PFSK-1 (cell line): Measurements from ENCODE around the gene MIOS.

Experiments
- POLR2AphosphoS5 ChIP-seq: IDR thresholded peaks from 2 replicates; pipeline ENCODE4 v1.6.1; 2012; ENCODE audit warnings: low read depth, mild to moderate bottlenecking, control low read depth, low read length, moderate library complexity
- TAF1 ChIP-seq: IDR thresholded peaks from 2 replicates; pipeline ENCODE4 v1.6.1; 2012; ENCODE audit warnings: low read length, control low read depth, borderline replicate concordance; ENCODE audit not compliant: insufficient read depth
- TF ChIP-seq, protein P1 (sequence below), 2 experiments: IDR thresholded peaks; 2 replicates each; pipeline versions ENCODE4 v1.6.1 to v1.8.0; 2011 to 2012; ENCODE audit warnings: low read depth in 2 of 2, low read length in 2 of 2, control low read depth in 1 of 2, inconsistent platforms in 1 of 2, mild to moderate bottlenecking in 1 of 2, moderate library complexity in 1 of 2; ENCODE audit not compliant: insufficient read depth in 1 of 2

DNA sequence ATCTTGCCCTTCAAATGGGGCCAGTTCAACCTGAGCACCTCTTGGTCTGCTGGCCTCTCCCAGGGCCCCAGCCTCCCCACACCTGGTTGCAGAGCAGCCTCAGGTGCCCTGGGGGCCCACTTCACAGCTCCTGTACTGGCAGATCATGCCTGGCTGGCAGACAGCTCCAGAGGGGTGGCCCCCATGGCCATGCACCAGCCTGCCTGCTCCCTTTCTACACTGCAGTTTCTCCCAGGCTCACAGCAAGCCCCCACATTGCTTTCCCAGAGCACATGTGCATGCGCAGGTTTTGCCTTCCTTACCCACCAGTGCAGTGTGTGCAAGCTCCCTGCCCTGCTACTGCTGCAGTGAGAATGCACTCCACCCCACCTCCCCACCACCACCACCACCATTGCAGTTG, 9.8 kb upstream of the MIOS start:
- no peak for TF ChIP-seq POLR2AphosphoS5
- TF ChIP-seq, protein P1, sequence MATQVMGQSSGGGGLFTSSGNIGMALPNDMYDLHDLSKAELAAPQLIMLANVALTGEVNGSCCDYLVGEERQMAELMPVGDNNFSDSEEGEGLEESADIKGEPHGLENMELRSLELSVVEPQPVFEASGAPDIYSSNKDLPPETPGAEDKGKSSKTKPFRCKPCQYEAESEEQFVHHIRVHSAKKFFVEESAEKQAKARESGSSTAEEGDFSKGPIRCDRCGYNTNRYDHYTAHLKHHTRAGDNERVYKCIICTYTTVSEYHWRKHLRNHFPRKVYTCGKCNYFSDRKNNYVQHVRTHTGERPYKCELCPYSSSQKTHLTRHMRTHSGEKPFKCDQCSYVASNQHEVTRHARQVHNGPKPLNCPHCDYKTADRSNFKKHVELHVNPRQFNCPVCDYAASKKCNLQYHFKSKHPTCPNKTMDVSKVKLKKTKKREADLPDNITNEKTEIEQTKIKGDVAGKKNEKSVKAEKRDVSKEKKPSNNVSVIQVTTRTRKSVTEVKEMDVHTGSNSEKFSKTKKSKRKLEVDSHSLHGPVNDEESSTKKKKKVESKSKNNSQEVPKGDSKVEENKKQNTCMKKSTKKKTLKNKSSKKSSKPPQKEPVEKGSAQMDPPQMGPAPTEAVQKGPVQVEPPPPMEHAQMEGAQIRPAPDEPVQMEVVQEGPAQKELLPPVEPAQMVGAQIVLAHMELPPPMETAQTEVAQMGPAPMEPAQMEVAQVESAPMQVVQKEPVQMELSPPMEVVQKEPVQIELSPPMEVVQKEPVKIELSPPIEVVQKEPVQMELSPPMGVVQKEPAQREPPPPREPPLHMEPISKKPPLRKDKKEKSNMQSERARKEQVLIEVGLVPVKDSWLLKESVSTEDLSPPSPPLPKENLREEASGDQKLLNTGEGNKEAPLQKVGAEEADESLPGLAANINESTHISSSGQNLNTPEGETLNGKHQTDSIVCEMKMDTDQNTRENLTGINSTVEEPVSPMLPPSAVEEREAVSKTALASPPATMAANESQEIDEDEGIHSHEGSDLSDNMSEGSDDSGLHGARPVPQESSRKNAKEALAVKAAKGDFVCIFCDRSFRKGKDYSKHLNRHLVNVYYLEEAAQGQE (IDR thresholded peaks at IDR 0.05; ENCODE audit: insufficient read depth in 1 of 2, low read depth in 2 of 2, low read length in 2 of 2) = no peak
- no peak for TF ChIP-seq TAF1
